ENCODE results near the gene CELA2B. TPM values are rescaled to one million over a fixed set of nuclear protein-coding genes. Genes with fewer than 3 reads are reported as not detected.

The CELA2B gene
- total and polyA plus RNA-seq, 2 of the 8 experiments (the other 6 are each of a cell fraction or from before 2014, with no cell fraction given): not detected

DNA sequence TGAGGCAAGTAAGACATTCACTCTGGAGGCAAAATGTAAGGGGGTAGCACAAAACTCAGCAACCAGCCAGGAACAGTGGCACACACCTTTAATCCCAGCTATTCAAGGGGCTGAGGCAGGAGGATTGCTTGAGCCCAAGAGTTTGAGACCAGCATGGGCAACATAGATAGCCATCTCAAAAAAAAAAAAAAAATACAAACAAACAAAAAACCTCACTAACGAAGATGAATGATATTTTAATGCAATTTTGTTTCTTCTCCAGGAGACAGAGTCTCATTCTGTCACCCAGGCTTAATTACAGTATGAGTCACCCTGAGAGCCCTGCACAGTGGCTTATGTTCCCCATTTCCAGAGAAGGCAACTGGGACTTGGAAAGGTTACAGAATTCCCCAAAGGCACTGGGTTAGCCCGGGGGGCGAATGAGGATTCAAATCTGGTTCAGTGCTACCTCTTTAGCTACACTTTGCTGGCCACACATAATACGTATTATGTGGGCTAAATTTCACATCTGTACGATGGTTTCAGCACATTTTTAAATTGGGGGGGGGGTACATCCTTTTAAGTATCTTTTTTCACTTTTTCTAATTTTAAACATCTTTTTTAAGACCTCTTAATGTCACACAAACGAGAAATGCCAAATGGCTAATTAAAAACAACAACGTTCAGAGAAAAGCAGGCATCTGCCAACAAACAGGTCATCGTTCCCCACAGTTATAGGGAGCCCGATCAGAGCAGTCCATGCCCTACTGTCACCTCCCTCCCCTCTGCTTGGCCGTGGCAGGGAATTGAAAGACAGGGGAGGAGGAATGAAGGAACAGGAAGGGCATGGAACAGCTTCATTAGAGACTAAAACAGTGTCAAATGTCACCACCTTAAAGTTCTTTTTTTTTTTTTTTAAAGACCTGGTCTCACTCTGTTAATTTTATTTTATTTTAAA, 15.9 kb upstream of the CELA2B start (continued):
- TF ChIP-seq, protein P1, sequence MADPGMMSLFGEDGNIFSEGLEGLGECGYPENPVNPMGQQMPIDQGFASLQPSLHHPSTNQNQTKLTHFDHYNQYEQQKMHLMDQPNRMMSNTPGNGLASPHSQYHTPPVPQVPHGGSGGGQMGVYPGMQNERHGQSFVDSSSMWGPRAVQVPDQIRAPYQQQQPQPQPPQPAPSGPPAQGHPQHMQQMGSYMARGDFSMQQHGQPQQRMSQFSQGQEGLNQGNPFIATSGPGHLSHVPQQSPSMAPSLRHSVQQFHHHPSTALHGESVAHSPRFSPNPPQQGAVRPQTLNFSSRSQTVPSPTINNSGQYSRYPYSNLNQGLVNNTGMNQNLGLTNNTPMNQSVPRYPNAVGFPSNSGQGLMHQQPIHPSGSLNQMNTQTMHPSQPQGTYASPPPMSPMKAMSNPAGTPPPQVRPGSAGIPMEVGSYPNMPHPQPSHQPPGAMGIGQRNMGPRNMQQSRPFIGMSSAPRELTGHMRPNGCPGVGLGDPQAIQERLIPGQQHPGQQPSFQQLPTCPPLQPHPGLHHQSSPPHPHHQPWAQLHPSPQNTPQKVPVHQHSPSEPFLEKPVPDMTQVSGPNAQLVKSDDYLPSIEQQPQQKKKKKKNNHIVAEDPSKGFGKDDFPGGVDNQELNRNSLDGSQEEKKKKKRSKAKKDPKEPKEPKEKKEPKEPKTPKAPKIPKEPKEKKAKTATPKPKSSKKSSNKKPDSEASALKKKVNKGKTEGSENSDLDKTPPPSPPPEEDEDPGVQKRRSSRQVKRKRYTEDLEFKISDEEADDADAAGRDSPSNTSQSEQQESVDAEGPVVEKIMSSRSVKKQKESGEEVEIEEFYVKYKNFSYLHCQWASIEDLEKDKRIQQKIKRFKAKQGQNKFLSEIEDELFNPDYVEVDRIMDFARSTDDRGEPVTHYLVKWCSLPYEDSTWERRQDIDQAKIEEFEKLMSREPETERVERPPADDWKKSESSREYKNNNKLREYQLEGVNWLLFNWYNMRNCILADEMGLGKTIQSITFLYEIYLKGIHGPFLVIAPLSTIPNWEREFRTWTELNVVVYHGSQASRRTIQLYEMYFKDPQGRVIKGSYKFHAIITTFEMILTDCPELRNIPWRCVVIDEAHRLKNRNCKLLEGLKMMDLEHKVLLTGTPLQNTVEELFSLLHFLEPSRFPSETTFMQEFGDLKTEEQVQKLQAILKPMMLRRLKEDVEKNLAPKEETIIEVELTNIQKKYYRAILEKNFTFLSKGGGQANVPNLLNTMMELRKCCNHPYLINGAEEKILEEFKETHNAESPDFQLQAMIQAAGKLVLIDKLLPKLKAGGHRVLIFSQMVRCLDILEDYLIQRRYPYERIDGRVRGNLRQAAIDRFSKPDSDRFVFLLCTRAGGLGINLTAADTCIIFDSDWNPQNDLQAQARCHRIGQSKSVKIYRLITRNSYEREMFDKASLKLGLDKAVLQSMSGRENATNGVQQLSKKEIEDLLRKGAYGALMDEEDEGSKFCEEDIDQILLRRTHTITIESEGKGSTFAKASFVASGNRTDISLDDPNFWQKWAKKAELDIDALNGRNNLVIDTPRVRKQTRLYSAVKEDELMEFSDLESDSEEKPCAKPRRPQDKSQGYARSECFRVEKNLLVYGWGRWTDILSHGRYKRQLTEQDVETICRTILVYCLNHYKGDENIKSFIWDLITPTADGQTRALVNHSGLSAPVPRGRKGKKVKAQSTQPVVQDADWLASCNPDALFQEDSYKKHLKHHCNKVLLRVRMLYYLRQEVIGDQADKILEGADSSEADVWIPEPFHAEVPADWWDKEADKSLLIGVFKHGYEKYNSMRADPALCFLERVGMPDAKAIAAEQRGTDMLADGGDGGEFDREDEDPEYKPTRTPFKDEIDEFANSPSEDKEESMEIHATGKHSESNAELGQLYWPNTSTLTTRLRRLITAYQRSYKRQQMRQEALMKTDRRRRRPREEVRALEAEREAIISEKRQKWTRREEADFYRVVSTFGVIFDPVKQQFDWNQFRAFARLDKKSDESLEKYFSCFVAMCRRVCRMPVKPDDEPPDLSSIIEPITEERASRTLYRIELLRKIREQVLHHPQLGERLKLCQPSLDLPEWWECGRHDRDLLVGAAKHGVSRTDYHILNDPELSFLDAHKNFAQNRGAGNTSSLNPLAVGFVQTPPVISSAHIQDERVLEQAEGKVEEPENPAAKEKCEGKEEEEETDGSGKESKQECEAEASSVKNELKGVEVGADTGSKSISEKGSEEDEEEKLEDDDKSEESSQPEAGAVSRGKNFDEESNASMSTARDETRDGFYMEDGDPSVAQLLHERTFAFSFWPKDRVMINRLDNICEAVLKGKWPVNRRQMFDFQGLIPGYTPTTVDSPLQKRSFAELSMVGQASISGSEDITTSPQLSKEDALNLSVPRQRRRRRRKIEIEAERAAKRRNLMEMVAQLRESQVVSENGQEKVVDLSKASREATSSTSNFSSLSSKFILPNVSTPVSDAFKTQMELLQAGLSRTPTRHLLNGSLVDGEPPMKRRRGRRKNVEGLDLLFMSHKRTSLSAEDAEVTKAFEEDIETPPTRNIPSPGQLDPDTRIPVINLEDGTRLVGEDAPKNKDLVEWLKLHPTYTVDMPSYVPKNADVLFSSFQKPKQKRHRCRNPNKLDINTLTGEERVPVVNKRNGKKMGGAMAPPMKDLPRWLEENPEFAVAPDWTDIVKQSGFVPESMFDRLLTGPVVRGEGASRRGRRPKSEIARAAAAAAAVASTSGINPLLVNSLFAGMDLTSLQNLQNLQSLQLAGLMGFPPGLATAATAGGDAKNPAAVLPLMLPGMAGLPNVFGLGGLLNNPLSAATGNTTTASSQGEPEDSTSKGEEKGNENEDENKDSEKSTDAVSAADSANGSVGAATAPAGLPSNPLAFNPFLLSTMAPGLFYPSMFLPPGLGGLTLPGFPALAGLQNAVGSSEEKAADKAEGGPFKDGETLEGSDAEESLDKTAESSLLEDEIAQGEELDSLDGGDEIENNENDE (IDR thresholded peaks at IDR 0.05; ENCODE audit: insufficient replicate concordance, low read length): no peak
- no peak for TF ChIP-seq RFX5 (IDR thresholded peaks at IDR 0.05; ENCODE audit: borderline replicate concordance, low read depth, low read length)
- no peak for TF ChIP-seq BACH1 (IDR thresholded peaks at IDR 0.05; ENCODE audit: low read length)

Measured in H1 (cell line).